ENCODE data around the gene CEBPA. TPM values are rescaled to one million over a fixed set of nuclear protein-coding genes. Genes with fewer than 3 reads are reported as not detected.

CEBPA gene
- total and polyA plus RNA-seq, 8 donors, result 9.9 to 167 (median 18.8) TPM

GRCh38 chr19:33304760-33305647 lies 2.7 kb upstream of the CEBPA start:
- Histone ChIP-seq H3K4me1 (peaks cover 43 to 71% (median 68%) of the 10 kb centered on the region in 4 donors), H3K27me3 (peaks cover 0 to 25% (median 0%) of the 10 kb centered on the region in 3 donors), H3K4me3 (peak overlapping the region in 1 of 4 donors; percentile 91), H3K27ac (peak overlapping the region; percentile 41 to 95 (median 91)), H3K36me3 (no peaks in the 10 kb centered on the region), H3K9me3 (no peaks in the 10 kb centered on the region)
- TF ChIP-seq EP300 (IDR thresholded peaks at IDR 0.05) (no peak), POLR2A (IDR thresholded peaks at IDR 0.05) (no peak), POLR2AphosphoS5 (IDR thresholded peaks at IDR 0.05) (no peak)
- TF ChIP-seq, protein P1, sequence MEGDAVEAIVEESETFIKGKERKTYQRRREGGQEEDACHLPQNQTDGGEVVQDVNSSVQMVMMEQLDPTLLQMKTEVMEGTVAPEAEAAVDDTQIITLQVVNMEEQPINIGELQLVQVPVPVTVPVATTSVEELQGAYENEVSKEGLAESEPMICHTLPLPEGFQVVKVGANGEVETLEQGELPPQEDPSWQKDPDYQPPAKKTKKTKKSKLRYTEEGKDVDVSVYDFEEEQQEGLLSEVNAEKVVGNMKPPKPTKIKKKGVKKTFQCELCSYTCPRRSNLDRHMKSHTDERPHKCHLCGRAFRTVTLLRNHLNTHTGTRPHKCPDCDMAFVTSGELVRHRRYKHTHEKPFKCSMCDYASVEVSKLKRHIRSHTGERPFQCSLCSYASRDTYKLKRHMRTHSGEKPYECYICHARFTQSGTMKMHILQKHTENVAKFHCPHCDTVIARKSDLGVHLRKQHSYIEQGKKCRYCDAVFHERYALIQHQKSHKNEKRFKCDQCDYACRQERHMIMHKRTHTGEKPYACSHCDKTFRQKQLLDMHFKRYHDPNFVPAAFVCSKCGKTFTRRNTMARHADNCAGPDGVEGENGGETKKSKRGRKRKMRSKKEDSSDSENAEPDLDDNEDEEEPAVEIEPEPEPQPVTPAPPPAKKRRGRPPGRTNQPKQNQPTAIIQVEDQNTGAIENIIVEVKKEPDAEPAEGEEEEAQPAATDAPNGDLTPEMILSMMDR (IDR thresholded peaks at IDR 0.05), result no peak
- peak; percentile 76 to 77 for DNase-seq
- WGBS, 5 donors, result 35 to 63% (median 53%) methylated on average over 12 of the region's 12 CpGs
- intact Hi-C loops (cut with DNase I; ENCODE audit: low total_unique reads), result no loop called here

DNA sequence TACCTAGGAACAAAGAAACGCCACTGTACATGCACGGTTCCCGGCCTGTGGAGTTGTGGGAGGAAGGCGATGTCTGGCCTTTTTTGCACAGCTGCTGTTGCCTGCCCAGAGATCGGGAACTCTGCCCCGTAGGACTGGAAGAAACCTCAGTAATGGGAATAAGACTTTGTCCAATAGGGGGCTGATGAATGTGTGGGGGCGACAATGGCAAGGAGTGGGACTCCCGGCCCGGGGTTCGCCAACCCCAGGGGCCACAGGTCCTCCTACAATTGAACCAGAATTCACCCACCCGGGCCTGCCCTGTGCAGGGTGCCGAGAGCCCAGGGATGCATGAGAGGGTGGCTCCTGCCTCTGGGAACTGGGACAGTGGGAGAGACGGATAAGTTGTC lies 2.0 kb upstream of the CEBPA start:
- H3K36me3 ChIP-seq, result no peaks in the 10 kb centered on the region
- H3K27ac ChIP-seq, result peak overlapping the region in 4 of 5 donors; percentile 90 to 95 (median 92)
- no peaks in the 10 kb centered on the region for H3K9me3 ChIP-seq
- peaks cover 0 to 28% (median 0%) of the 10 kb centered on the region in 3 donors for H3K27me3 ChIP-seq
- H3K4me3 ChIP-seq, result peak overlapping the region; percentile 73 to 98 (median 86)
- H3K4me1 ChIP-seq, result peaks cover 46 to 76% (median 72%) of the 10 kb centered on the region in 4 donors
- 21 to 37% (median 32%) methylated on average over 11 to 13 of the region's 13 CpGs for WGBS, 5 donors
- TF ChIP-seq, protein P1 (IDR thresholded peaks at IDR 0.05), result no peak
- TF ChIP-seq EP300 (IDR thresholded peaks at IDR 0.05) (no peak), POLR2AphosphoS5 (IDR thresholded peaks at IDR 0.05) (no peak), POLR2A (IDR thresholded peaks at IDR 0.05) (no peak)
- DNase-seq, result no peak
- intact Hi-C loops (cut with DNase I; ENCODE audit: low total_unique reads), result no loop called here

GRCh38 chr19:33303791-33304345 lies 1.5 kb upstream of the CEBPA start:
- Histone ChIP-seq H3K36me3 (no peaks in the 10 kb centered on the region), H3K4me1 (peaks cover 49 to 81% (median 77%) of the 10 kb centered on the region in 4 donors), H3K4me3 (peak overlapping the region; percentile 73 to 98 (median 86)), H3K9me3 (no peaks in the 10 kb centered on the region), H3K27me3 (peaks cover 0 to 31% (median 0%) of the 10 kb centered on the region in 3 donors), H3K27ac (peak overlapping the region; percentile 86 to 95 (median 91))
- intact Hi-C loops (cut with DNase I; ENCODE audit: low total_unique reads), result no loop called here
- WGBS, 5 donors, result 5 to 14% (median 7%) methylated on average over 21 to 33 of the region's 33 CpGs
- DNase-seq, result peak; percentile 56 to 70
- TF ChIP-seq, protein P1 (IDR thresholded peaks at IDR 0.05), result no peak
- TF ChIP-seq POLR2AphosphoS5 (IDR thresholded peaks at IDR 0.05) (peak in 1 of 3 donors; percentile 3), EP300 (IDR thresholded peaks at IDR 0.05) (no peak)

DNA sequence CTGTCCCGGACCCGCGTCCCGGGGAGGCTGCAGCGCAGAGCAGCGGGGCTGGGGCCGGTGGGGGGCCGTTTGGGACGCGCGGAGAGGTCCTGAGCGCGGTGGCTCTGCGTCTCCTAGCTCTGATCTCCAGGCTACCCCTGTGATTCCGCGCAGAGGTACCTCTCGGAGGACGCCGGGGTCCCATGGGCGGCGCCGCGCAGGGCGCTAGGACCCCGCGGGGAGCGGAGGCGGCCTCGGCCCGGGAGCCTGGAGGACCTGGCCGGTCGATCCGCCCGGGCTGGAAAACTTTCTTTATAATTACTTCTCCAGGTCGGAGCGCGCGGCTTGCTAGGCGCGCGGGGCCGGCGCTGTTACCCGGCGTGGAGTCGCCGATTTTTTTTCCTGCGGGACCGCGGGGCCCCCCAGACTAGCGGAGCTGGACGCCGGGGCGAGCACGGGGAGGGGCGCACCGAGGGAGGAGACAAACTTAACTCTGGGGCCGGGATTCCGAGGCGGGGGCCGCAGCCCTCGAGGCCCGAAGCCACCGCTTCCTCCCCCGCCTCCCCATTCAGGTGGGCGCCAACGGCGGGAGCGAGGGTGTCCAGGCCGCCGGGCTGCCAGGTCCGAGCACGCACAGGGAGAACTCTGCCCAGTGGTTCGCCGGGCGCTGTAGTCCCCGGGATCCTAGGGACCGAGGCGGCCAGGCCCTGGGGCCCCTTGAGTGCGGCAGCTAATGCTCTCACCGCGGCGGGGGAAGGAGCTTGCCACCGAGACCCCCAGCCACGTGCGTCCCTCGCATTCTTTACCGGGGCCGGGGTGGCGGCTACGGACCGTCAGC lies 848 bp upstream of the CEBPA start:
- WGBS, 5 donors, result 0 to 1% (median 1%) methylated on average over 46 to 92 of the region's 92 CpGs
- Histone ChIP-seq H3K4me1 (peaks cover 49 to 88% (median 82%) of the 10 kb centered on the region in 4 donors), H3K4me3 (peak overlapping the region; percentile 73 to 98 (median 86)), H3K27me3 (peaks cover 0 to 31% (median 0%) of the 10 kb centered on the region in 3 donors), H3K27ac (peak overlapping the region; percentile 86 to 95 (median 91)), H3K36me3 (no peaks in the 10 kb centered on the region), H3K9me3 (no peaks in the 10 kb centered on the region)
- peak; percentile 62 to 87 for DNase-seq
- intact Hi-C loops (cut with DNase I; ENCODE audit: low total_unique reads), result no loop called here
- no peak for TF ChIP-seq EP300 (IDR thresholded peaks at IDR 0.05)
- TF ChIP-seq, protein P1 (IDR thresholded peaks at IDR 0.05), result no peak
- TF ChIP-seq POLR2A (IDR thresholded peaks at IDR 0.05), result no peak
- TF ChIP-seq POLR2AphosphoS5 (IDR thresholded peaks at IDR 0.05), result no peak

Measured in stomach (tissue), 9 donors.